Liver (tissue), 9 donors: ENCODE results near the gene LAMP2. TPM values are rescaled to one million over a fixed set of nuclear protein-coding genes. Genes with fewer than 3 reads are reported as not detected.

Experiments used
- DNase-seq: peaks from one replicate; pipeline ENCODE4 v3.0.0-alpha.2; 2017; ENCODE audit warnings: low spot score
- H3K27ac ChIP-seq, 2 donors: one replicate each; pipeline ENCODE4 v1.7.0; 2013; ENCODE audit warnings: inconsistent platforms in 2 of 2, low read length in 2 of 2, control low read depth in 1 of 2, low read depth in 1 of 2, mild to moderate bottlenecking in 1 of 2
- H3K27me3 ChIP-seq, 4 donors: one replicate each; pipeline versions ENCODE4 v1.6.1 to v1.7.0; 2013; ENCODE audit warnings: low read length in 3 of 4, inconsistent platforms in 1 of 4, mild to moderate bottlenecking in 1 of 4, moderate library complexity in 1 of 4; ENCODE audit not compliant: control insufficient read depth in 4 of 4, insufficient read depth in 4 of 4
- H3K36me3 ChIP-seq, 4 donors: one replicate each; pipeline versions ENCODE4 v1.6.1 to v1.7.0; 2013; ENCODE audit warnings: low read length in 3 of 4, mild to moderate bottlenecking in 3 of 4, low read depth in 1 of 4, moderate library complexity in 1 of 4; ENCODE audit not compliant: control insufficient read depth in 4 of 4, insufficient read depth in 3 of 4
- H3K4me1 ChIP-seq, 4 donors: one replicate each; pipeline versions ENCODE4 v1.6.1 to v1.7.0; 2013; ENCODE audit warnings: low read length in 3 of 4, mild to moderate bottlenecking in 3 of 4, moderate library complexity in 1 of 4; ENCODE audit not compliant: control insufficient read depth in 4 of 4, insufficient read depth in 4 of 4
- H3K4me3 ChIP-seq, 3 donors: one replicate each; pipeline versions ENCODE4 v1.6.1 to v1.7.0; 2013; ENCODE audit warnings: low read length in 3 of 3, control low read depth in 1 of 3, low read depth in 1 of 3, mild to moderate bottlenecking in 1 of 3
- H3K9ac ChIP-seq, 2 donors: one replicate each; pipeline ENCODE4 v1.7.0; 2013; ENCODE audit warnings: low read length in 2 of 2, mild to moderate bottlenecking in 2 of 2, moderate library complexity in 2 of 2, control low read depth in 1 of 2, low read depth in 1 of 2
- H3K9me3 ChIP-seq, 4 donors: one replicate each; pipeline versions ENCODE4 v1.6.1 to v1.7.0; 2013; ENCODE audit warnings: low read length in 3 of 4; ENCODE audit not compliant: control insufficient read depth in 4 of 4
- CTCF ChIP-seq: fragments of 150-350 bp; IDR thresholded peaks from 2 replicates; pipeline ENCODE4 v1.5.1; 2017; ENCODE audit warnings: improper control_type of control experiment, low read depth, low read length; ENCODE audit not compliant: missing input control
- EGR1 ChIP-seq, 2 donors: IDR thresholded peaks; 2 replicates each; pipeline ENCODE4 v1.6.1; 2016 to 2018; ENCODE audit warnings: antibody characterized with exemption in 2 of 2, low read depth in 2 of 2
- FOXA1 ChIP-seq: IDR thresholded peaks from 2 replicates; pipeline ENCODE4 v1.6.1; 2016; ENCODE audit warnings: antibody characterized with exemption
- FOXA2 ChIP-seq: IDR thresholded peaks from 2 replicates; pipeline ENCODE4 v1.6.1; 2016; ENCODE audit warnings: antibody characterized with exemption
- GABPA ChIP-seq, 2 donors: IDR thresholded peaks in 1 of 2; conservative IDR thresholded peaks in 1 of 2; 2 replicates each; pipeline ENCODE4 v1.6.1; 2016; ENCODE audit warnings: antibody characterized with exemption in 2 of 2, mild to moderate bottlenecking in 1 of 2, moderate library complexity in 1 of 2
- HNF4A ChIP-seq, 2 donors: conservative IDR thresholded peaks; 2 replicates each; pipeline ENCODE4 v1.6.1; 2016; ENCODE audit warnings: antibody characterized with exemption in 2 of 2, mild to moderate bottlenecking in 2 of 2
- HNF4G ChIP-seq: IDR thresholded peaks from 2 replicates; pipeline ENCODE4 v1.6.1; 2016; ENCODE audit warnings: antibody characterized with exemption
- JUND ChIP-seq, 2 donors: IDR thresholded peaks; 2 replicates each; pipeline ENCODE4 v1.6.1; 2016; ENCODE audit warnings: antibody characterized with exemption in 2 of 2
- NR2F2 ChIP-seq: IDR thresholded peaks from 2 replicates; pipeline ENCODE4 v1.6.1; 2016; ENCODE audit warnings: antibody characterized with exemption
- RAD21 ChIP-seq, 2 donors: IDR thresholded peaks; 2 replicates each; pipeline ENCODE4 v1.6.1; 2016; ENCODE audit warnings: antibody characterized with exemption in 2 of 2, mild to moderate bottlenecking in 2 of 2
- RXRA ChIP-seq, 2 donors: IDR thresholded peaks; 2 replicates each; pipeline ENCODE4 v1.6.1; 2017 to 2018; ENCODE audit warnings: antibody characterized with exemption in 2 of 2, mild to moderate bottlenecking in 1 of 2
- SP1 ChIP-seq: IDR thresholded peaks from 2 replicates; pipeline ENCODE4 v1.6.1; 2018; ENCODE audit warnings: antibody characterized with exemption, mild to moderate bottlenecking
- TAF1 ChIP-seq: conservative IDR thresholded peaks from 2 replicates; pipeline ENCODE4 v1.6.1; 2016; ENCODE audit warnings: antibody characterized with exemption, mild to moderate bottlenecking
- YY1 ChIP-seq: IDR thresholded peaks from 2 replicates; pipeline ENCODE4 v1.6.1; 2016; ENCODE audit warnings: antibody characterized with exemption, mild to moderate bottlenecking
- ZBTB33 ChIP-seq: IDR thresholded peaks from 2 replicates; pipeline ENCODE4 v1.6.1; 2016; ENCODE audit warnings: antibody characterized with exemption
- WGBS: extraction: QIAGEN DNeasy Blood & Tissue Kit; methylation state at CpG from one replicate; pipeline ENCODE4 v1.1.7; 2013; 5-methylcytosine and 5-hydroxymethylcytosine counted together
- polyA plus RNA-seq, 2 donors: library from polyadenylated mRNA; stranded (reverse) in 1 of 2; unstranded in 1 of 2; fragments of 200-250 nt in 1 of 2; fragments of >200 nt in 1 of 2; fragmentation: Nextera tagmentation in 1 of 2; extraction: Ambion mirVana in 1 of 2; gene quantifications; one replicate each; pipeline versions ENCODE4 v1.2.1 to v1.2.3, GENCODE V29; 2013 to 2015
- total RNA-seq, 2 donors: library from RNA; depleted of rRNA; stranded (reverse); fragments of >200 nt; gene quantifications; one replicate each; pipeline ENCODE4 v1.2.3, GENCODE V29; 2014
- TF ChIP-seq, protein P1 (sequence below): IDR thresholded peaks from 2 replicates; pipeline ENCODE4 v1.6.1; 2016; ENCODE audit warnings: antibody characterized with exemption
- TF ChIP-seq, protein P2 (sequence below): IDR thresholded peaks from 2 replicates; pipeline ENCODE4 v1.6.1; 2016; ENCODE audit warnings: antibody characterized with exemption
- donor health status: healthy.
- donor health status: healthy.
- donor health status: healthy.
- donor health status: healthy.
- donor health status: healthy.

The LAMP2 gene
- total and polyA plus RNA-seq, 4 donors = 80.0 to 140 (median 119) TPM

GRCh38 chrX:120477453-120477852 is 8.4 kb upstream of the LAMP2 start:
- H3K36me3 ChIP-seq = no peaks in the 10 kb centered on the region
- H3K9ac ChIP-seq = no peak overlapping the region
- H3K4me3 ChIP-seq = no peak overlapping the region
- TF ChIP-seq FOXA2 (no peak), RAD21 (IDR thresholded peaks at IDR 0.05) (no peak), CTCF (no peak), YY1 (no peak), NR2F2 (no peak), GABPA (IDR thresholded peaks at IDR 0.05 in 1 of 2, conservative IDR thresholded peaks at IDR 0.05 in 1 of 2) (no peak), TAF1 (no peak), HNF4A (conservative IDR thresholded peaks at IDR 0.05) (no peak), RXRA (IDR thresholded peaks at IDR 0.05) (no peak), HNF4G (no peak), FOXA1 (no peak), JUND (IDR thresholded peaks at IDR 0.05) (no peak), SP1 (no peak), EGR1 (IDR thresholded peaks at IDR 0.05; ENCODE audit: low read depth in 2 of 2) (no peak), ZBTB33 (no peak)
- TF ChIP-seq, protein P1, sequence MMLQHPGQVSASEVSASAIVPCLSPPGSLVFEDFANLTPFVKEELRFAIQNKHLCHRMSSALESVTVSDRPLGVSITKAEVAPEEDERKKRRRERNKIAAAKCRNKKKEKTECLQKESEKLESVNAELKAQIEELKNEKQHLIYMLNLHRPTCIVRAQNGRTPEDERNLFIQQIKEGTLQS = no peak
- TF ChIP-seq, protein P2, sequence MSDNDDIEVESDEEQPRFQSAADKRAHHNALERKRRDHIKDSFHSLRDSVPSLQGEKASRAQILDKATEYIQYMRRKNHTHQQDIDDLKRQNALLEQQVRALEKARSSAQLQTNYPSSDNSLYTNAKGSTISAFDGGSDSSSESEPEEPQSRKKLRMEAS = no peak
- DNase-seq = no peak
- peaks cover 0 to 2% (median 0%) of the 10 kb centered on the region in 4 donors for H3K4me1 ChIP-seq
- H3K27me3 ChIP-seq = no peaks in the 10 kb centered on the region
- no peaks in the 10 kb centered on the region for H3K9me3 ChIP-seq
- 95% methylated on average over 3 of the region's 3 CpGs for WGBS
- no peak overlapping the region for H3K27ac ChIP-seq

GRCh38 chrX:120476714-120477113 is 7.6 kb upstream of the LAMP2 start:
- Histone ChIP-seq H3K4me1 (peaks cover 0 to 2% (median 0%) of the 10 kb centered on the region in 4 donors), H3K4me3 (no peak overlapping the region), H3K9me3 (no peaks in the 10 kb centered on the region), H3K36me3 (no peaks in the 10 kb centered on the region), H3K9ac (no peak overlapping the region), H3K27ac (no peak overlapping the region), H3K27me3 (no peaks in the 10 kb centered on the region)
- DNase-seq = no peak
- WGBS = 75% methylated on average over 2 of the region's 2 CpGs
- TF ChIP-seq GABPA (IDR thresholded peaks at IDR 0.05 in 1 of 2, conservative IDR thresholded peaks at IDR 0.05 in 1 of 2) = no peak
- TF ChIP-seq RAD21 (IDR thresholded peaks at IDR 0.05) = no peak
- no peak for TF ChIP-seq EGR1 (IDR thresholded peaks at IDR 0.05; ENCODE audit: low read depth in 2 of 2)
- no peak for TF ChIP-seq SP1
